GM19328 (cell line): ENCODE results near the gene OR4C11.

ENCODE experiments used
- ATAC-seq: cut with Tn5 transposase; IDR thresholded peaks from one replicate; pipeline ENCODE4 v1.9.1; 2021; ENCODE audit warnings: mild to moderate bottlenecking, moderate library complexity; ENCODE audit not compliant: unreplicated experiment

Gene OR4C11, protein sequence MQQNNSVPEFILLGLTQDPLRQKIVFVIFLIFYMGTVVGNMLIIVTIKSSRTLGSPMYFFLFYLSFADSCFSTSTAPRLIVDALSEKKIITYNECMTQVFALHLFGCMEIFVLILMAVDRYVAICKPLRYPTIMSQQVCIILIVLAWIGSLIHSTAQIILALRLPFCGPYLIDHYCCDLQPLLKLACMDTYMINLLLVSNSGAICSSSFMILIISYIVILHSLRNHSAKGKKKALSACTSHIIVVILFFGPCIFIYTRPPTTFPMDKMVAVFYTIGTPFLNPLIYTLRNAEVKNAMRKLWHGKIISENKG

DNA sequence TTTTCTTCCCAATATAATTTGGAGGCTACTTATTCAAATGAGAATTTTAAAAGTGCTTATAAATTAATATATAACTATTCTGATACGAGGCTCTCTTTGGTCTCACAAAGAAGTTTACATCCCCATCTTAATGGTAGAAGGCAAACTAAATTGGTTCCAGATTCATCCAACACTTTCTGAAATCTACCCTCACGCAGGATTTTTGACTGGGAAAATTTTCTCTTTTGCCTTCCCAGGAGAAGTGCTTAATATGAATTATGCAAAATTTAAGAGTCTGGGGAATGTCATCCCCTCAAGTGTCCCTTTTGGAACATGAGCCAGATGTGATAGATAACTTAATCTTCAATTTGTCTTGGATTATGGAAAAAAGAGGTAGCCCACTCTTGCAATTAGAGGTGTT, at the start of gene OR4C11:
Gene OR4C11 (minus strand): TSS at position 101 of the 400 bp plus-strand sequence. CDS start 3,272 bp downstream, outside the sequence.
- no peak for ATAC-seq

DNA sequence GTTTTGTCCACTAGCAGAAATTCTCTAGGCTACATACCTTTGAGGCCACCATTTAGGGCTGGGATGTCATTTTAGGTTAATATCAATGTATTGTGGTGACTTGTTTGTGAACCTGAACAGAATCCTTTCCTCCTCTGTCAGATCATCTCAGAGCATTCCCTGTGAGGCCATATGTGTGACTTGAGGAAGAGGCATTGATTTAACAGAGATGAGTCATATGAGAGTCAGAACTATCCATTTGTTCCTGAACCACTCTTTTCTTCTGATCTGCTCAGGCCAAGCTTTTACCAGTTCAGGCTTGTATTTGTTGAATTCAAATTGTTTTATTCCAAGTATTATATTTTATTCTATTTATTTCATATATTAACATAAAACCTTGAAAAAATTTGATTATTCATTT, 47.7 kb upstream of the OR4C11 start:
- no peak for ATAC-seq

DNA sequence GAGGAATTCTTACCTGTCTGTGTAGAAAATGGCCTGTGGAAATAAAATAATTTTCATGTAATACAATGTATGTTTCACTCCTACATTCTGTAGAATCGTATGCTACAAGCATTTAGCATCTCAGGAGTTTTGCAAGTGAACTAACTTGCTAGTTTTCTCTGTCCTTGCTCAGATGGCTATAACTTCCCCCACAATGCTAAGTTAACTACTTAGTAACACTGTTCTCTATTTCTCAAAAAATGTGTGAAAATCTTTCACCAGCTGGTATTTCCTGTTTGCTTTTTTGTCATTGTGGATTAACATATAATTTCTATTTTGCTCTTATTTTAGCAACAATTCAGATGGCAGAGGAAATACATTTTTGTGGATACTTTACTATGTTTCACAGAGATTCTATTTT, 45.1 kb upstream of the OR4C11 start:
- ATAC-seq: no peak

DNA sequence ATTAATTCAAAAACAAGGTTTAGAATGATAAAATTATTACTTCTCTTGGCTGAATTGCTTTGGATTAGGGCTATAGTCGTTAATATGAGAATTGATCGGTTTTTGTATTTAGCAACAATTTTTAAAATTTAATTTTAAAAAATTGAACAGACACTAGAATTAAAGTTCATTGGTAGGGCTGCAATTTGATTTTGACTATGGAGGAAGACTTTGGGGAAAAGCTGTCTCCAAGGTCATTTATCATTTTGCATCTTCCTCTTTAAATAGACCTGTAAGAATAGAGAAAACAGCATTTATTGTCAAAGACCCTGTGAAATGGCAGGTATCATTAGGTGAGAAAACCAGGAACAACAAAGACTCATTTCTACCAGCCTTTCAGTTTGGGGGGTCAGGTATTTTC, 40.6 kb upstream of the OR4C11 start, which contains the start of gene OR4S2:
Gene OR4S2 (plus strand): TSS at position 301 of the 400 bp plus-strand sequence. CDS start 2,577 bp downstream, outside the sequence.
- ATAC-seq: no peak

DNA sequence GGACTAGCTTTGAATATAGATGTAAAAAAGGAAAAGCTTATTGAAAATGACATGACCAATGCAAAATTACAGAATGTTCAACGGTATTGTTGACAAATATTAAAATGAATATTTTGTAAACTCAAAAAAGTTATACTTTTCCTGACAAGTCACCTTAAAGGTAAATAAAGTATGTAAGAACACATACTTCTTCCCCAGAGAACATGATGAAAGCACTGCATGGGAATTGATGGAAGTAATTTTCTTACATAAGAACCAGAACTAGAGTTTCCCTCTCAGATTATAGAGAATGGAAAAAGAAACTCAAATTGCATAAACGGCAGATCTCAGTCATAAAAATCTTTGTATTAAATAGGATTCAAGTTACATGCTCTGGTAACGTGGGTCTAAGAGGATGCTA, 27.4 kb upstream of the OR4C11 start, which contains the start of gene OR4P4:
Gene OR4P4 (plus strand): TSS at position 301 of the 400 bp plus-strand sequence.
- ATAC-seq: no peak

DNA sequence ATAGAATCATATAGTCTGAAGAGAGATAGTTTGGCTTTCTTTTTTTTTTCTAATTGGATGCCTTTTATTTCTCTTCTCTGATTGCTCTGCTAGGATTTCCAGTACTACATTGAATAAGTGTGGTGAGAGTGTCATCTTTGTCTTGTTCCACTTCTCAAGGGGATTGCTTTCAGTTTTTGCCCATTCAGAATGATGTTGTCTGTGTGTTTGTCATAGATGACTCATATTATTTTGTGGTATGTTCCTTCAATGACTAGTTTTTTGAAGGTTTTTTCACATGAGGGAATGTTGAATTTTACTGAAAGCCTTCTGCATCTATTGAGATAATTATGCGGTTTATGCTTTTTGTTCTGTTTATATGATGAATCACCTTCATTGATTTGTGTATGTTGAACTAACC, 17.1 kb upstream of the OR4C11 start:
- no peak for ATAC-seq

DNA sequence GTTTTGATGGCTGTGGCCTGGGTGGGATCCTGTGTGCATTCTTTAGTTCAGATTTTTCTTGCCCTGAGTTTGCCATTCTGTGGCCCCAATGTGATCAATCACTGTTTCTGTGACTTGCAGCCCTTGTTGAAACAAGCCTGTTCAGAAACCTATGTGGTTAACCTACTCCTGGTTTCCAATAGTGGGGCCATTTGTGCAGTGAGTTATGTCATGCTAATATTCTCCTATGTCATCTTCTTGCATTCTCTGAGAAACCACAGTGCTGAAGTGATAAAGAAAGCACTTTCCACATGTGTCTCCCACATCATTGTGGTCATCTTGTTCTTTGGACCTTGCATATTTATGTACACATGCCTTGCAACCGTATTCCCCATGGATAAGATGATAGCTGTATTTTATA, 34.9 kb downstream of the OR4C11 start:
- ATAC-seq: no peak

DNA sequence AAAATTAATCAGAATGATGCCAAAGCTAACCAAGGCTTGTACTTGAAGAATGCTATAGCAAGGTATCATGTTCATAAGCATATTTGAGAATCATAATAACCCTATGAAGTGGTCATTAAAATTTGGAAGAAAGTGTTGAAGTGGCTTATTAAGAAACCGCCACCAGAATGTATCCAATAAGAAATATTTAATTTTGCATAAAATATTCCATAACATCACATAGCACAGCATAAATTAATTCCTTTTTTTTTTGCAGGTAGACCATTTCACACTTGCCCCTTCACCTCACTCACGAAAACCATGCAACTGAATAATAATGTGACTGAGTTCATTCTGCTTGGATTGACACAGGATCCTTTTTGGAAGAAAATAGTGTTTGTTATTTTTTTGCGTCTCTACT, 35.6 kb downstream of the OR4C11 start, which contains the start of gene OR4C16:
Gene OR4C16 (plus strand): TSS at position 301 of the 400 bp plus-strand sequence. CDS start 0 bp downstream, at position 301.
- no peak for ATAC-seq

DNA sequence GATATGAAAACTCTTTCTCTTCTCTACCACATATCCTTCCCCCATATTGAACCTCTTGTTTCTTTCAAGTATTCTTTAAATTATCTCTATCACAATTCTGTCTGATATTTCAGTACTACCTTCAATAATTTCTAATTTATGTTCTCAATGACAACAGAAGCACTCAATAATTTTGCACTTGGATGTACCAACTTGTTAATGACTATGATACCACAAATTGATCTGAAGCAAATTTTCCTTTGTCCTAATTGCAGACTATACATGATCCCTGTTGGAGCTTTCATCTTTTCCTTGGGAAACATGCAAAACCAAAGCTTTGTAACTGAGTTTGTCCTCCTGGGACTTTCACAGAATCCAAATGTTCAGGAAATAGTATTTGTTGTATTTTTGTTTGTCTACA, 53.3 kb downstream of the OR4C11 start, which contains the start of gene OR4C15:
Gene OR4C15 (plus strand): TSS at position 301 of the 400 bp plus-strand sequence. CDS start 0 bp downstream, at position 301.
- ATAC-seq: no peak
